HG02981 (cell line): ENCODE results near the gene CAMTA1.

ENCODE experiments used
- ATAC-seq: cut with Tn5 transposase; IDR thresholded peaks from one replicate; pipeline ENCODE4 v1.9.1; 2021; ENCODE audit warnings: mild to moderate bottlenecking, moderate library complexity; ENCODE audit not compliant: unreplicated experiment

Gene CAMTA1

DNA sequence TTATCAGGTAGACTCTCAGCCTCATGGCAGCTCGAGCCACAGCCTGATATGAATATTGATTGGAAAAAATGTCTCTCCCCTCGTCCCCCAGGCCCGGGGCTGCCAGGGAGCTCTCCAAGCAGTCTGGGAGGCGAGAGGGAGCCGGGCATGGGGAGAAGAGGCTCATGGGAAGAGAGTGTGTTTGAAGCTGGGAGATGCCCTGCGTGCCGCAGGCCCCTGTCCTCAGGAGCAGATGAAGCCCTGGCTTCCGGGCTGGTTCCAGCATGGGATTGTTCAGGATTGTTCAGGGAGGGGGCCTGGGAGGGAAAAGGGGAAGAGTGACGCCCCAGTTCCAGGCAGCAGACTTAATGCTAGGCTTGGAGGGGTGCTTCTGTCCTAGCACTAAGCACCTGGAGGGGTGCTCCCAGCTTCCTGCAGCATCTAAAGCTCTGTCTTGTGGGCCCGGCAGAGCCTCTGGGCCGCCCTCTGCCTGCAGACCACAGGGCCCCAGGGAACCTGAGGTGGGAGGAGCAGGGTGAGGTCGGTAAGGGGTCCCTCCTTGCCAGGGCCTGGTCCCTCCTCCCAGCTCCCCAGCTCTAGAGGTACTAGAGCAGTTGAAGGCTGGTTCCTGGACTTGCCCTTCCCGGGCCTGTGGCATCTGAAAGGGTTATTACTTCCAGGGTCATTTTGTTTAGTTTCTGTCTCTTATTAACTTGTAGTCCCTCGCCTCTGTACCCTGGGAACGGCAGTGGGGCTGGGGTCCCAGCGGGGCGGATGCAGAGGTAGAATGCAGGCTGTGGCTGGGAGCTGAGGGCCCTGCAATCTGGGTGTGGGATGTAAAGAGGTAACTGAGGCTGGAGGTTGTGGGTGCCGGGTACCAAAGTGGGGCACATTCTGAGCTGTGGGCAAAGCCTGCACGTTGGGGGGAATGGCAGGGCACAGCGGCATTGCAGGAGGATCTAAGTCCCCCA lies 651.1 kb downstream of the CAMTA1 start:
- ATAC-seq: no peak

GRCh38 chr1:7437036-7437435 lies 651.8 kb downstream of the CAMTA1 start:
- no peak for ATAC-seq

DNA sequence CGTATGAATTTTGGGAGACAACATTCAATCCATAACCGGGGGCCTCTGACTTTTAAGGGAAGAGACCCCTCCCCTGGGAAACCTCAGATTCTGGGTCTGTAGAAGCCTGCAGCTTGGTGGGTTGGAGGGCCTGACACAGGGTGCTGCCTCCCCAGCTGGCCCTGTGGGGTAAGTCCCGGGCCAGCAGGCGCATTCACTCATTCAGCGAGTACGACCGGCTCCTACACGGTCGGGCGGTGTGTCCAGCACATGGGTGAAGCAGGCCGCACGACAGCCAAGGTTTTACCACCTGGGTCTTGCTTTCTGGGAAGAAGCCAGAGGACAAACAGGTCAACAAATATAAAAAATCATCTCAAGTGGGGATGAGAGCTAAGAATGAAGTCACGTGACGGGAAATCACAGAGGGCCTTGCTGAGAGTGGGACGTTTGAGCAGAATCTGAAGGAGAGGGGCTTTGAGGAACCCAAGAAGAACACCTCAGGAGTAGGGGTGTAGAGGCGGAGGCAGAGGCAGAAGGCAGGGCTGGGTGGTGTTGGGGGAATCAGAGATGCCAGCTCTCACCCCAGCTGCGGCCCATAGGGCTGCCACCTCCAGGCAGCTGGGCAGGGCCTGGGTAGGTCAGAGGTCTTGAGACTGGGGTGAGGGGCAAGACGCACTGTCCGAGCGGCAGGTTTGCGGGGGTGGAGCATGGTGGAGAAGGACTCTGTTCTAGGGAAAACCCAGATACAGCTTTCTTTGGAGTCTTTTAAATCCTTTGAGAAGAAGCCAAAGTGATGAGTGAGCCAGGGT lies 652.5 kb downstream of the CAMTA1 start:
- ATAC-seq: no peak

GRCh38 chr1:7438396-7438785 lies 653.1 kb downstream of the CAMTA1 start:
- no peak for ATAC-seq

DNA sequence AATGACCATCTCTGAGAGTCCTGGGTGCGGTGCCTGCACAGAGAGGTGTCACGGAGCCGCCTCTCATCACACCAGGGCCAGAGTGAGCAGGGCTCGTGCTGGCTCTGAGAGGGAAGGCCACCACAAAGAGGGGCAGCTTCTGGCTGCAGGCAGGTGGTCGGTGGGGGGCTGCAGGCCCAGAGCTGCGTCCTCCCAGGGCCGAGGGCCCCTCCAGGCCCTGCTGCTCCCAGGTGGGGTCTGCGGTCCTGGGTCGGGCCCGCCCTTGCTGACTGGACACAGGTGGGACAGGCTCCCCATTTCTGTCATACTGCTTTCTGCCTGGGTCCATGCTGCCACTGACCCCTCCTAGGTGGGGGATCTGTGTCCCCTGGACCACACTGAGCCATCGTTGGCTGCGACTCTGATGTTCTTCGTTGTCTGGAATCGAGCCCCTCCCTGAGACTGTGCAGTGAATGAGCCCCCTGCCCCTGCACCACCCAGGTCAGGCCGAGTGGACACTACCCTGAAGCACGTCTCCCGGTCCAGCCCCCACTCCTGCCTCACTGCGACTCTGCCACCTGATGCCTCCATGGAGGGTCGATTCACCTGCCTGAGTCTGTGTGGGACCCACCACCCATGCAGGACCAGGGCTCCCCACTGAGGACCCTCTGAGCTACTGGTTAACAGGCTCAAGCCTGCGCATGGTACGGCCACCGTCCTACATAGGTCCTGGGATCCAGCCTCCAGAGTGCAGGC lies 653.8 kb downstream of the CAMTA1 start:
- ATAC-seq: no peak

GRCh38 chr1:7440154-7440553 lies 654.9 kb downstream of the CAMTA1 start:
- ATAC-seq: no peak

- no peak for ATAC-seq
Measured at GRCh38 chr1:7441143-7441841, 656.0 kb downstream of the CAMTA1 start.

DNA sequence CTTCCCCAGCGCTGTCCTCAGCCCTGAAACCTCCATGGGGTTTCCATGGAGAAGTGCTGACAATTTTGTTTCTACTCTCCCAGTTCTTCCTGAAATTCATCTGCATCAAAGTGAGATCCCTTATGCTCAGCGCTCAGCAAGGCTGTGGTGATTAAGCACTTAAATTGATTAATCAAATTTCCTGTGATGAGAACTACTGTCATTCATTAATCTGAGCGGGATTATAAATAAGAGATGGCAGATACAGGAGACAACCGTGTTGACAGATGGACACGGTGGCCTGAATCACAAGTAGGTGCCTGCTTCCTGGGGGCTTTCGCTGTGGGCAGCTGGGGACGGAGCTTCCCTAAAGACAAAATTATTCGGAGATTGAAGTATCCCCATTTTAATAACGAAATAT lies 656.8 kb downstream of the CAMTA1 start:
- no peak for ATAC-seq

GRCh38 chr1:7442918-7443317 lies 657.7 kb downstream of the CAMTA1 start:
- ATAC-seq: no peak

- no peak for ATAC-seq
Measured at GRCh38 chr1:7444363-7444762, 659.1 kb downstream of the CAMTA1 start.

DNA sequence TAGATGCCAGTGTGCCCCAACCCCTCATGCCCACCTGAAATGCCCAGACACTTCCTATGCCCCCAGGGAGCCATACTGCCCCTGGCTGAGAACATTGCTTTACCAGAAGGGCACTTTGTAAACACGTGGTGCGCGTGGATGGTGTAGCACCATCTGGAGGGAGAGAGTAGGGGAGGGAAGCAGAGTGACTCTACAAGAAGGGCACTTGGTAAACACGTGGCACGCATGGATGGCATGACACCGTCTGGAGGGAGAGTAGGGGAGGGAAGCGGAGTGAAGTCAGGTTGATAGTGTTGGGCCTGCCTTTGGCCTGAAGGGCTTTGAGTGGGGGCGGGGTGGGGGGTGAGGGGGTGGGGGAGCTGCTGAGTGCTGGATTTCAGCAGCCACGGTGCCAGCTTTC lies 661.8 kb downstream of the CAMTA1 start:
- ATAC-seq: no peak

- ATAC-seq: no peak
Measured at GRCh38 chr1:7447736-7448135, 662.5 kb downstream of the CAMTA1 start.

DNA sequence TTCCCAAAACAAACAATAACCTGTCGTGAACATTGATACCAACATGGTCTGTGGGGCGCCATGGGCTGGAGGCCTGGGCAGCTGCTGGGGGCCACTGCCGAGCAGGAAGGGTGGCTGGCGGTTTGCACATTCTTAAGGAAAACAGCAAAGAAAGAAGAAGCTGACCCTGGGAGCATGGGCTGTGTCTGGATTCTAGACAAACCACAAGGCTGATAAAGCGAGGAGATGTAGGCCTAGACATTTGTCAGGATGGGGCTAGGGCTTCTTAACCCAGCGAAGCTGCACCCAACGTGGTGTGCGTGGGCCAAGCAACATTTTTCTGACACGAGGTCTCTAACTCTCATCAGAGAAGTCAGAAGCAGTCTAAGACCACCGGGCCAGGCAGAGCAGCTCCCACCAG lies 663.7 kb downstream of the CAMTA1 start:
- no peak for ATAC-seq

GRCh38 chr1:7449750-7450149 lies 664.5 kb downstream of the CAMTA1 start:
- ATAC-seq: no peak

GRCh38 chr1:7450838-7451237 lies 665.6 kb downstream of the CAMTA1 start:
- no peak for ATAC-seq

- no peak for ATAC-seq
Measured at GRCh38 chr1:7453038-7453437, 667.8 kb downstream of the CAMTA1 start.

GRCh38 chr1:7454052-7454815 lies 669.0 kb downstream of the CAMTA1 start:
- ATAC-seq: no peak

DNA sequence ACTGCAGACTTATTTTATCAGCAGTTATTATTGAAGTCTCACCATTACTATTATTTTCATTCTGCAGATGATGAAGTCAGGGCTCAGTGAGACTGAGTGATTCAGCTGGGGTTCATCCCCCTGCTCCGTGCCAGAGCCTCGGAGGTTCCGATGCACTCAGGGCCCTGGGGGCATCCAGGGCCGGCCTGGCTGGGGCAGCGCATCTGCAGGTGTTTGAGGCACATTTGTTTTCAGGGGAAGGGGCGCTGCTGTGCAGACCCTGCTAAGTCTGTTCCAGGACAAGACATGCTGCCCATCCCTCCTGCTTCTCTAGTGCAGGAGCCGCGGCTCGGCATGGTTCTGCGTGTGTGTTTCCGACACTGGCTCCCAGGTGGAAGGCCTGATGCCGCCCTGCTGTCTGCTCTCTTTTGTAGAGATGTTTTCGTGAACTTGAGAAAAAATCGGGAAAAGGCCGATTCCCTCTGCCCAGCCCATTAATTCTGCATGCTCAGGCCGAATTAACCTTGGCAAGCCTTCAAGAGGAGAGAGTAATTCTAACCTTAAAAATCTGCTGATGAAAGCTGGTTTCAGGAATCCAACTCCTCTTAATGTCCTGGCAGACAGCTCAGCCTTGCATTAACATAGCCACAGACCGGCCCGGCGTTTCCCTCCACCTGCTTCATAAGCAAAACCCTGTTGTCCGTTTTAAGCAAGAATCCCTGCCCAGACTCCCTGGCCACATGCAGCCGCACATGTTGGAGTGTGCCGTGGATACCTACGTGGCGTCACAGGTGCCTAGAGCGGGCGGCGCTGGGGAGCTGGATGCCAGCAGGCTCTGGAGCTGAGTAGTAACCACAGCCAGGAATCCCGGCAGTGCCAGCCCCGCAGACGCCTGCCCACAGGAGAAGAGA lies 669.9 kb downstream of the CAMTA1 start:
- no peak for ATAC-seq
